Tongue (tissue), 2 donors: ENCODE data around the gene KSR1. TPM values are rescaled to one million over a fixed set of nuclear protein-coding genes. Genes with fewer than 3 reads are reported as not detected.
"Not testable (repeated sequence)": the region's sequence is repeated elsewhere in the genome, so short reads cannot be mapped to it uniquely, and the experiment has no call there.

ENCODE experiments used
- DNase-seq: peaks from one replicate; pipeline ENCODE4 v3.0.0-alpha.2; 2015
- total RNA-seq: library from RNA; depleted of rRNA; stranded (reverse); fragments of >200 nt; gene quantifications from one replicate; pipeline ENCODE4 v1.2.3, GENCODE V29; 2014

KSR1 gene
- total RNA-seq, 1 donor from 2014 or later, result 54.1 TPM

GRCh38 chr17:27496005-27496404 is 39.8 kb downstream of the KSR1 start:
- no peak for DNase-seq

GRCh38 chr17:27496437-27496943 is 40.2 kb downstream of the KSR1 start:
- no peak for DNase-seq

GRCh38 chr17:27496971-27497370 is 40.7 kb downstream of the KSR1 start:
- no peak for DNase-seq

- peak; percentile 68 for DNase-seq
Observed at GRCh38 chr17:27497696-27498095, 41.4 kb downstream of the KSR1 start.

DNA sequence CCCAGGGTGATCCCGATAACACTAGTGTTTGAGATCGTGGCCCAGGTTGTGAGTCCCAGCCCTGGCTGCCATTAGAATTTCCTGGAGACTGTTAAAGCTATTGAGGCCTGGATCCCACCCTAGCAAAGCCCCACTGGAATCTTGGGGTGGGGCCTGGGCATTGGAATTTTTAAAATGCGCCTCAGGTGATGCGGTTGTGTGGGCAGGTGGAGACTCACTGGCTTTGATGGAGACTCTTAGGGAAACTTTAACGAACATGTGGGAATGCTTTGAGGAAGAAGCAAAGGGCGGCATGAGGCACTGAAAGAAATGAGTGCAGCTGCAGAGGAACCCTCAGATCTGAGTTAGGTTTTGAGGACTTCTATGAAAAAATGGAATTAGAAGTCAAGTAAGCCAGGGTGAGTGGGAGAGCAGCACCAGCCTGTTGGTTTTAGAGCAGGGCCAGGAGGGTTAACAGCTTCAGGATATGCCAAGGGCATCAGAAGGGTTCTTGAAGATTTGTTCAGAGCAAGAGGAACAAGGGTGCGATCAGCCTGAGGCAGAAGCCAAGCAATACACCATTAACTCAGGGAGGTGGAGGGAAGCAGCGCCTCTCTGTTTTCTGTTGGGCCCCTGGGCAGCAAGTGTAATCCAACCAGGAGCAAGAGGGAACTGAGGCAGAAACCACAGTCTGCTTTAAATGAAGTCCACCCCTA is 42.5 kb downstream of the KSR1 start:
- DNase-seq, result no peak

DNA sequence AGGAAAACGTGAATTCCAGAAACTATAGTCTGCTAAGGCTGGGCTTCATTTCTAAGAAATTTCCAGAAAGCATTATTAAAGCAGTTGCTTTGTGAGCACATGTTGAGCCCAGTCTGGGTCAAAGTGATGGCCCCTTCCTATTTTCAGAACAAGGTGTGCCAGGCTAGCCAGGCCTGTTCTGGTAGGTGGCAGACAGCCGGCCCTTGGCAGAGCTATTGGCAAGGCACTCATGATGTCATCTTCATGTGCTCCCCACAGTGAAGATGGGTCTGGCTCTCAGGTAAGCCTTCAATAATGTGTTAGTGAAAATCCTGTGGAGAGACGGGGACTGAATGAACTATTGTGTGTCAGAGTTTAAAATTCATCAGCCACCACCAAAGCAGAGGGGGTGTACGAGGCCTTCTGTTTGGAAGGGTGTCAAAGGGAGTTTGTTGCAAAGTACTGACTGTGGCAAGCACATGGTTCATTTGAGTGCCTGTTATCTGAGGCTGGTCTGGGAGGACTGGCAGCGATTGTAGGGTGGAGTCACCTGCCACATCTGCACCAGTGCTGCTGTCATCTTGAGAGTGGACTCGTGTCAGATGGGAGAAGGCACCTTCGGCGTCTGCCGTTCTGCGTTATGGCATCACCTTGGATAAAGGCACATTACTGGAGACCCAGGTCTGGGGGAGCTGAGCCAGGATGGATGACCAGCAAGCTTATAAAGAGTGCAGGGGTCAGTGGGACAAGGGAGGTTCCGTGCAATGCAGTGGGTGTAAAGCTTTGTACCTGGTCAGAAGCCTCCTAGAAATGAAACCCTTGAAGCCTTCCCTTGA is 43.4 kb downstream of the KSR1 start:
- no peak for DNase-seq

DNA sequence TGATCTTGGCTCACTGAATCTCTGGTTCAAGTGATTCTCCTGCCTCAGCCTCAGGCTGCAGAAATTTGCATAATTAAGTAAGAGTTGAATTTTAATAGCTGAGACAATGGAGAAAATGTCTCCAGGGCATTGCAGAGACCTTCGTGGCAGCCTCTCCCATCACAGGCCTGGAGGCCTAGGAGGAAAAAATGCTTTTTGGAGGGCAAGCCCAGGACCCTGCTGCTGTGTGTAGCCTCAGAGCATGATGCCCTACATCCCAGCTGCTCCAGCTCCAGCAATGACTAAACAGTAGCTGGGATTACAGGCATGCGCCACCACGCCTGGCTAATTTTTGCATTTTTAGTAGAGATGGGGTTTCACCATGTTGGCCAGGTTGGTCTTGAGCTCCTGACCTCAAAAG is 45.1 kb downstream of the KSR1 start:
- DNase-seq, result not testable (repeated sequence)

GRCh38 chr17:27502526-27503324 is 46.5 kb downstream of the KSR1 start:
- DNase-seq, result peak; percentile 78

GRCh38 chr17:27503611-27504010 is 47.4 kb downstream of the KSR1 start:
- DNase-seq, result no peak

- no peak for DNase-seq
Observed at GRCh38 chr17:27504188-27504995, 48.1 kb downstream of the KSR1 start.

GRCh38 chr17:27506348-27507218 is 50.3 kb downstream of the KSR1 start:
- DNase-seq, result peak; percentile 54

GRCh38 chr17:27511168-27511883 is 55.1 kb downstream of the KSR1 start:
- DNase-seq, result peak; percentile 72

DNA sequence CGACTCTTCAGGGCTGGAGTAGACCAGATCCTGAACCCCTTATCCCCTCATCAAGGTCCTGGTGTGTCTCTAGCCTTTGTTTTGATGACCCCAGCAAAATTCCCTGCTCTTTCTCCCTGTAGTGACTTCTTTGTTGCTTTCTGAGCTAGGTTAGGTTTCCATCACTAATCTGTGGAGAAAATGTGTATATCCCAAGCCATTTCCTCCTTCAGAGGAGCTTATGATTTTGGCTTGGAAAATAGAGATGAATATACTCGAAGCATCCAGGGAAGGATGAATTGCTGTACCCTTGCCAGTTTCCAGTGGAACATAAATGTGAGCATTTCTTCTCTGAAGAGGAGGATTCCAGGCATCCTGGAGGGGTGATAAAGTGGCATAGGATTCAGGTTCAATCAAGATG is 55.8 kb downstream of the KSR1 start:
- DNase-seq, result peak; percentile 71

- peak; percentile 55 for DNase-seq
Observed at GRCh38 chr17:27512511-27513346, 56.5 kb downstream of the KSR1 start.

DNA sequence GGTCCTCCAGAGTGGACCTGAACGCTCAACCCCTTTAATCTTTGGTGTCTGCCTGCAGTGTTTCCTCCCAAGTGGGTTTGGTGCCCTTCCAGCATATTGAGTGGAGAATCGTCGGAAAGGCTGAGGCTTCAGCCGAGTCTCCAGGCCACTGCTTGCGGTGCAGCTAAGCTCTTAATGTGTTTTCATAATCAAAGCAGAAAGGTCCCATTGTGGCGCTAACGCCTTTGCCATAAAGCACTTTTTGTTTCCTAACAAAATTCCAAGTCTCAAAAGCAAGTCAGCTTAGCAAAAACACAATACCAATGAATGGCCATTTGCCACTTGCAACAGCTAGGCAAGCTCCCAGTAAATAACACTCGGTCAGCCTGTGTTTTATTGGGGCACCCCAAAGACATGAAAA is 57.6 kb downstream of the KSR1 start:
- no peak for DNase-seq

GRCh38 chr17:27514595-27515413 is 58.6 kb downstream of the KSR1 start:
- DNase-seq, result no peak

- DNase-seq, result no peak
Observed at GRCh38 chr17:27518048-27518447, 61.8 kb downstream of the KSR1 start.
